HCT116 (cell line): ENCODE results near the gene RHOB.

ENCODE experiments used
- ATF3 ChIP-seq: IDR thresholded peaks from 2 replicates; pipeline ENCODE4 v1.6.1; 2012
- CEBPB ChIP-seq: IDR thresholded peaks from 2 replicates; pipeline ENCODE4 v1.6.1; 2012; ENCODE audit warnings: low read depth
- CTCF ChIP-seq, 3 experiments: fragments of 200-600 bp in 1 of 3; sonication (generic) in 1 of 3; IDR thresholded peaks in 2 of 3; conservative IDR thresholded peaks in 1 of 3; 2 replicates each; pipeline ENCODE4 v1.5.1; 2012 to 2017; ENCODE audit warnings: low read depth in 2 of 3, low read length in 2 of 3, antibody characterized with exemption in 1 of 3, borderline replicate concordance in 1 of 3, control low read depth in 1 of 3, mild to moderate bottlenecking in 1 of 3, mixed read lengths in 1 of 3, mixed run types in 1 of 3, moderate library complexity in 1 of 3; ENCODE audit not compliant: insufficient read depth in 1 of 3
- EZH2 ChIP-seq: fragments of 200-600 bp; sonication (generic); IDR thresholded peaks from 2 replicates; pipeline ENCODE4 v1.6.1; 2017; ENCODE audit warnings: antibody characterized with exemption, mixed run types
- JUND ChIP-seq: IDR thresholded peaks from 2 replicates; pipeline ENCODE4 v1.6.1; 2012
- ZBTB33 ChIP-seq: IDR thresholded peaks from 2 replicates; pipeline ENCODE4 v1.6.1; 2011; ENCODE audit warnings: mild to moderate bottlenecking, low read length, moderate library complexity; ENCODE audit not compliant: insufficient replicate concordance; ENCODE audit errors: extremely low read depth
- ZFX ChIP-seq: fragments of 450-650 bp; IDR thresholded peaks from 2 replicates; pipeline ENCODE4 v1.6.1; 2017

- TF ChIP-seq ATF3 = no peak
- no peak for TF ChIP-seq CTCF (IDR thresholded peaks at IDR 0.05 in 2 of 3, conservative IDR thresholded peaks at IDR 0.05 in 1 of 3; ENCODE audit: borderline replicate concordance in 1 of 3, insufficient read depth in 1 of 3, low read depth in 2 of 3, low read length in 2 of 3)
- no peak for TF ChIP-seq EZH2
- no peak for TF ChIP-seq JUND
- TF ChIP-seq ZBTB33 = no peak
- TF ChIP-seq ZFX = no peak
- no peak for TF ChIP-seq CEBPB
These were observed 35.9 kb downstream of the RHOB start for GRCh38 chr2:20482725-20483124.
